Raji (cell line): ENCODE data around the gene ITCH.

Experiments used
- POLR2A ChIP-seq: IDR thresholded peaks from 2 replicates; pipeline ENCODE4 v1.6.1; 2011; ENCODE audit warnings: low read depth, low read length, control low read depth; ENCODE audit not compliant: insufficient read depth

The ITCH gene

DNA sequence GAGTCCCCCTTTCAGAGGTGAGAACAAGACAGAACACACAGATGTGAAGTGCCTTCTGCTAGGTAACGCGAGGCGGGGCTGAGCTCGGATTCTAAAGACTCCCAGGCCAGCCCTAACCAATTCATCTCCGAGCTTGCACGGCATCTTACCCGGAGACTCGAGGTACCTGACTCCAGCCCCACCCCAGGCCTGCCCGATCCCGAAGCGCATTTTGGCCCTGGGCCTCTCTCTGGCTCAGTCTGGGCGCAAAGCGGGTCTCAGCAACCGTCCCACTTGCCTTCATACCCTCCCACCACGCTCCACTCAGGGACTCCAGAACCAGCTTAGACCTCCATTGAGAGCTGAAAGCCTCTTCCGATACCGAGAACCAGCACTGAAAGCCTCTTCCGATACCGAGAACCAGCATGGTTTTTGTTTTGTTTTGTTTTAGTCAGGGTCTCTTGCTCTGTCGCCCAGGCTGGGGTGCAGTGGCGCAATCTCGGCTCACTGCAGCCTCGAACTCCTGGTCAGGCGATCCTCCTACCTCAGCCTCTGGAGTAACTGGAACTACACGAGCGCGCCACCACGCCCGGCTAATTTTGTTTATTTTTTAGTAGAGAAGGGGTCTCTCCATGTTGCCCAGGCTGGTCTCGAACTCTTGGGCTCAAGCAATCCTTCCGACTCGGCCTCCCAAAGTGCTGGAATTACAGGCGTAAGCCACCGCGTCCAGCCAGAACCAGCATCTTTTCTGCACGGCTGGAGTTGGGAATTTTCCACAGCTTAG lies 152.6 kb downstream of the ITCH start:
- peak; percentile 42; the same call in 1 of the 2 replicates for TF ChIP-seq POLR2A

DNA sequence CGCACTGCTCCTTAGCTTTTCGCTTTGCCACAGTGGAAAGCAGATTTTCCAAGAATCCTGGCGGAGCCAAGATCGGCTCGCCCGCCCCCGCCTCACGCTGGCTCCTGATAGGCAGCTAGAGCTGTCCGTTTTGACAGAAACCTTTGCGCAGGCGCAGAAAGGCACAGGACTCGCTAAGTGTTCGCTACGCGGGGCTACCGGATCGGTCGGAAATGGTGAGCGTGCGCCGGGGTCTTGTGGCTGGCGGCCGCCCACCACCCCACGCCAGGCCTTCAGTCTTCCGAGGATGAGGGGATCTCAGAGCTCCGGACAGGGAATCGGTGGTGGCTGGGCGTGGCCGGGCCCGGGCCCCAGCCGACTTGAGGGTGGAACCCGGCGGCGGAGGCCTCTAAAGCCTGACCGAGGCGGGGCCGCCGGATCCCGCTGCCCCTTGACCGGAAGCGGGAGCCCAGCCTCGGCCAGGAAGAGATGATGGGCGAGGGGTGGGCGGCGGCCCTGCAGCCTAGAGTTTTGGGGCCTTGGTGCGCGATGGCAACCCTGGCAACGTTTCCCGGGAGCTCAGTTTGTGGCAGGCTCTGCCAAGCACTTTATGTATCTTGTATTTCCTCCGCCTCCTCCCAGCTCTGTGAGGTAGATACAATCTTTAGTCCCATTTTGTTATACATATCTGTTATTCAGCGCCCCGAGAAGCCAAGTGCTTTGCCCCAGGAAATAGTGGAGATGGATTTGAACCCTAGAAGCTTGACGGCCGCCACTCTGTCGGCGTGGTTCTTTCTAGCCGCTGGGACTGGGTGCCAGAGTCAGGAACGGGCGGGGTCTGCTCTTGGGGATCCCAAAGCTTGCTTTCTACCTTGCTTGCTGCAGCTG lies 153.4 kb downstream of the ITCH start, which contains the start of gene DYNLRB1:
Gene DYNLRB1 (plus strand): TSS at position 176 of the 867 bp plus-strand sequence. CDS start 37 bp downstream, at position 213.
- TF ChIP-seq POLR2A: peak; percentile 83

DNA sequence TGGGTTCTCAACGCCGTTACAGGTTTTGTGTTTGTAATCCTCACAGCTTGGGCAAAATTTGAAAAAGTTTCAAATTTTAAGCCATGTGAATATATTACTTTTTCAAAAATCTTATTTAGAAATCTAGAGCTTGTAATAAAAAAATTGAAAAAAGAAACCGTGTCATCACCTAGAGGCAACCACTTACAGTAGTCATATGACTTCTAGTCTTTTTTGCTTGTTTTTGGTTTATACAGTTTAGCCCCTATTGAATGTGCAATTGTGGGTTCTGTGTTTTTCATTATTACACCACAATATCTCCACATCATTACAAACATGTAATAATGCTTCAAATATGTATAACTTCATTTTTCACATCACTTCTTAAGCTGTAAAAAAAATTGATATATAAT lies 154.0 kb downstream of the ITCH start:
- TF ChIP-seq POLR2A: no peak

DNA sequence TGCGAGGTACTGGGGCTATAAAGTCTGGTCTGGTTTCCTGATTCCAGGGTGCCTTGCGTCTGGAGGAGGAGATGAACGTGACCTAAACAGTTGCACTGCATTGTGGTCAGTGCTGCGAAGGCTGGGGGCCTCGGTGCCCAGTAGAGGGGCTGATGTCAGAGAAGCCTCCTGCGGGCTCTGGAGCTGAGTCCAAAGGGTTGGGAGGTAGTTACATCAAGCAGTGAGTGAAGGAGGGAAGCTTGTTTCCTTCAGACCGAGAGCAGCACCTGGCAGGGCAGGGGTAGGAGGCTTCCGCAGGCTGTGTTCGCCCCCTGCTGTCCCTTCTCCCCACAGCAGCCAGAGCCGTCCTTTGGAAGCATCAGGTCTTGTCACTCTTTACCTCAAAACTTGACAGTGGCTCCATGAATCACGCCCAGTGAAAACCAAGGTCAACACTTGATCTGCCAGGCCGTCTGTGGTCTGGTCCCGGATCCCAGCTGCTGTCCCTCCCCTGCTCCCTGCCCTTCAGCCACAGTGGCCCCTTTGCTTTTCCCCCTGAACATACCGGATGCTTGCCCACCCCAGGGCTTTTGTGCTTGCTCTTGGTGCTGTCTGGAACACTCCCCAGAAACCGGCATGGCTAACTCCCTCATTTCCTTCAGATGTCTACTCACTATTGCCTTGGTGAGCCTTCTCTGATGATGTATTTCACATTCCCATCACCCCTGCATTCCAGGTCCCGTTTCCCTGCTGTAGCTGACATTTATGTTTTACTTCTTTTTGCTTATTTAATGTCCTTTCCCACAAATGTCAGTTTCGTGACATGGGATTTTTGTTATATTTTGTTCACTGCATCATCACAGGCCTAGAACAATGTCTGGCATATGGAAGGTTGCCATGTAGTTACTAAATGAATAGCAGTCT lies 160.1 kb downstream of the ITCH start:
- no peak for TF ChIP-seq POLR2A

DNA sequence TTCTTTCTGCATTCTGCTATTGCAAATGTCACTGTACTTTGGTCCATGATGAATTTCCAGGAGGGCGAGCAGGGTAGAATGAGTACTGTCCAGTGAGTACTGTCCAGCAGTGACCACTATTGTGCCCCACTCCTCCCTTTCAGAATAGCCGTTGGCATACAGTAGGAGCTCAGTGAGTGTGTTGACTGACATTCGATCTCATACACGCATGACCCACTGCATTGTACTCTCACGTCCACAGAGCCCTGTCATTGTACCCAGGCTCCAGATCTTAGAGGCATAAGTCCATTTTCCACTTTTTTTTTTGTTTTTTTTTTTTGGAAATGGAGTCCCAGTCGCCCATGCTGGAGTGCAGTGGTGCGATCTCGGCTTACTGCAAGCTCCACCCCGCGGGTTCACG lies 161.4 kb downstream of the ITCH start:
- TF ChIP-seq POLR2A: no peak

DNA sequence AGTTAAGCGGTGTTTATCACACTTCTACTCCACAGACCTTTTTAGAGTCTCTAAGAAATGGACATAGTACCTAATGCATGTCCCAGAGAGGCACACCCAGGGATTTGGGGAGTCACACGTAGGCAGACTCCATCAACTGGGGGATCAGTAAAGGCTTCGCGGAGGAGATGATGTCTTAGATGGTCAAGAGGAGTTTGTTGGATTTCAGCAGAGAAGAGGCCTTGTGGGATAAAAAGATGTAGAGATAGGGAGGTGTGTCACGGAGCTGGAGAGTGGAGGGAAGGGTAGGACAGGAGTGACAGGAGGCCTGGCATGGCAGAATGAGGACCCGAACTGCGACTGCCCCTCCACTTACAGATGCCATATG lies 162.3 kb downstream of the ITCH start:
- TF ChIP-seq POLR2A: no peak

DNA sequence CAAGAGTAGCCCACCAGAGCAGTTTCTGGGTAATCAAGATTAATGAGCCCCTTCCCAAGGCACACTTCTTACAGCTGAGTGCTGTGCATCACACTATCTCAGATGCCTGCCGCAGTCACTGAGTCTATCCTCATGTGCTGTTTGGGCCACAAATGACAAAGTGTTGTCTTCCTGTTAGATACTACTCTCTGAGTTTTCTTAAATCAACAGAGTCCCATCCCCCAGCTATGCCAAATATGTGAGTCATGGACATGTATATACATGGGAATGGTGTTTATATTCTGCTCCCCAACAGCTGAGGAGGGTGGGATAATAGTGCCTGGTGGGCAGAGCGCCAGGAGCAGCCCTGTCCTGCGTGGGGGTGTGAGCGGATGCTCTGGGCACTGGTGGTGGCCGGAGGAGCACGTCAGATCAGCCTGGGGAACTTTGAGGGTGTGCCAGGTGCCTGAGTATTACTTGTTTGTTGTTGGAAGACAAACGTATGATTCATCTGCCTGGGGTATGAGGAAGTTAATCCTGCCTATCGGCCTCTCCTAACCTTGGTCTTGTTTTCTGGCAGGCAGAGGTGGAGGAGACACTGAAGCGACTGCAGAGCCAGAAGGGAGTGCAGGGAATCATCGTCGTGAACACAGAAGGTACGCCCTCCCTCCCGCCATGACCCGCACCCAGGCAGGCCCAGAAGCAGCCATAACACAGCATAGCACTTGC lies 162.8 kb downstream of the ITCH start:
- TF ChIP-seq POLR2A: no peak

DNA sequence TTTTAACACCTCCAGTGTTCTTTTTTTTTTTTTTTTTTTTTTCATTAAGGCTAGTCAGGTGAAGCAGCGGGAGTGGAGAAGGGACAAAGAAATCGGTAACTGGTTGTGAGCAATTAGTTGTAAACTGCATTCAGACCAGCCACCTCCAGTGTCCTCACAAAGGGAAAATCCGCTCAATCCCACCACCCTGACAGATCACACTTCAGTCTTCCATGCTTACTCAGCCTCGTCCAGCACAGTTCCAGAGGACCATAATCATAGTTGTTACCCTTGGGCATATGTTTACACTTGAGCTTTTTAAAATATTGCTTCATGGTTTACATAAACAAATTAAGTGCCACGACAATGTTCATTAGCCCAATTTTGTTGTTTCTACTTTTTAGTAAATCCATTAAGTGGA lies 163.4 kb downstream of the ITCH start:
- TF ChIP-seq POLR2A: no peak

DNA sequence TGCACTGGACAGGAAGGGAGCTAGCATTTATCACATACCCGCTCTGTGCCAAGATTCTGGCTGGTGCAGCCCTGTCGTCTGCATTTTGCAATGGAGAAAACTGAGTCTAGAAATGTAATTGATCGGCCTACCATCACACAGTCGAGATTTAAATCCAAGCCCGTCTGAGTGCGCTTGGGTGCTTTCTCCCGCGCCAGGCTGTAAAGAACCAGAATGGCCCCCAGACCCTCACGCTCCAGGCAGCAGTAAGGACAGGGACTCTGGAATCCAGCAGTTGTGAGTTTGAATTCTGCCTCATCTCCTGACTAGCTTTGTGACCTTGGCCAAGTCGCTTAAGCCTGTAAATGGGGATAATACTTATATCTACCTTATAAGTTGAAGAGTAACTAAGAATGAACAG lies 163.9 kb downstream of the ITCH start:
- no peak for TF ChIP-seq POLR2A

DNA sequence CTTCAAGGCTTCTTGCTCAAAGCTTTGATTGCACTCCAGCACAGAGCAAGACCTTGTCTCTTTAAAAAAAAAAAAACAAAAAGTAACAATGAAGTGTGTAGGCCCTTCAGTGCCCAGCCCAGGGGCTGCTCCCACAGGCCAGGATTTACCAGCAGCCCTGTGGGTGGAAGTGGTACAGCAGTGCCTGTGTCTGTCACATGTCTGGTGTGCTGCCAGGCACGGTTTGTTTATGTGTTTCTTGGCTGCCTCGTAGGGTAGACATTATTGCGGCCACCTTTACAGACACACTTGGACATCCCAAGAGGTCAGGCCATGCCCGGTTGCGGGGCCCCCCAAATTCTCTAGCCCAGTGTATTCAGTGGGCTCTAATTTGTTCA lies 165.8 kb downstream of the ITCH start:
- no peak for TF ChIP-seq POLR2A

DNA sequence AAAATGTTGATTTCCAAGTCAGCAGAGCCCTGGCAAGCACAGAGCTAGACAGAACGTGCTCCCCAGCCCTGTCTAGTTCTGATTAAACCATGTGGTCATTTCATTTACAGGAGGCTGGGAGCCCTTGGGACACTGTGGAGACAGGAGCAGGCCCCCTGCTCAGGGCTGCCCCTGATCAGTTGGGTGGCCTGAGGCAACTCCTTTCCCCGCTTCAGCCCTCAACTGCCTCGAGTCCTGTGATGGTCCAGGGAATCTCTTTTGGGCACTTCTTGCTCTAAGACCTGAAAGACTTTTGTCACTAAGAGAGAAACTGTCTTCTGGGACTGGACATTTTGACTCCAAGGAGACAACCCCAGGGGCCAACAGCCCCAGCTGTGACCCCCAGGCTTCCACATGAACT lies 166.7 kb downstream of the ITCH start:
- TF ChIP-seq POLR2A: no peak

DNA sequence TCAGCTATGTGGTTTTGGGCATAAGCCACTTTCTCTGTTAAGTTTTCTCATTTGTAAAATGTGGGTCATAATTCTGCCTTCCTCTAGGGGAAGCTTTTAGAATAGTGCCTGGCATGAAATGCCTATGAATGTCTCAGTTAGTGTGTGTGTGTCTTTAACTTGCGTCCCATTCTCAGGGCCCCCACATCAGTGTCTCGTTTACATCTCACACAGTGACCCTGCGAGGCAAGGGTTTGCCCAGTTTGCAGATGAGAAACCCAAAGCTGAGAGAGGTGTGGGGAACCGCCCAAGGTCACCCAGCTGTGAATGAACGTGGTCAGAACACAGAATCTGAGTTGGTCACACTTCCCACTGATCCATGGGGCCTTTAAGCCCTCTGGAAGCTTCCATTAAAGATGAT lies 167.3 kb downstream of the ITCH start:
- no peak for TF ChIP-seq POLR2A

DNA sequence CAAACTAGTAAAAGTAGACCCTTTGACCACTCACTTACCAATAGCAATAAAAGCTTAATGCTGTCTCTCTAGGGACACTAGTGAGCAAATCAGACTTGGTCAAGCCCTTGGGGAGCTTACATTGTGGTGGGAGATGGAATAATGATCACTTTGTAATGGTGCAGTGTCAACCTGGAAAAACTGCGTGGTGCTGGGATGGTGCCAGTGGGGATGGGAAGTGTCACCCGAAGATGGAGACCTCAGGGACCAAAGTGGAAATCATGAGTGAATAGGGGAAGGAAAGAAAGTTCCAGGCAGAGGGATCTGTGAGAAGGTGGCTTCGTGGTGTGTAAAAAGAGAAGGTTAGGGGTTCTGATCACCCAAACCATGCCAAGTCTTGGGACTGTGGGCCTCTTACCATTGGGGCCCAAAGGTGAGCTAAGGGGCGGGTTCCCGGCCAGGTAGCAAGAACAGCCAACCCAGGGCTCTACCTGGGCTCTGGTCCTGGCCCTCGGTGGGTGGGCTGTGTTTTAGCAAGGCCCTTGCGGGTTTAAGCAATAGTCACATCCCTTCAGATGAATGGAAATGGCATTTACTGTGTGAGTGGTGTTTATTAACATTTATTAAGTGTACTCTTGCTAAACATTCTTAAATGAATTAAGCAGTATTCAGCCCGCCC lies 168.7 kb downstream of the ITCH start:
- TF ChIP-seq POLR2A: no peak

DNA sequence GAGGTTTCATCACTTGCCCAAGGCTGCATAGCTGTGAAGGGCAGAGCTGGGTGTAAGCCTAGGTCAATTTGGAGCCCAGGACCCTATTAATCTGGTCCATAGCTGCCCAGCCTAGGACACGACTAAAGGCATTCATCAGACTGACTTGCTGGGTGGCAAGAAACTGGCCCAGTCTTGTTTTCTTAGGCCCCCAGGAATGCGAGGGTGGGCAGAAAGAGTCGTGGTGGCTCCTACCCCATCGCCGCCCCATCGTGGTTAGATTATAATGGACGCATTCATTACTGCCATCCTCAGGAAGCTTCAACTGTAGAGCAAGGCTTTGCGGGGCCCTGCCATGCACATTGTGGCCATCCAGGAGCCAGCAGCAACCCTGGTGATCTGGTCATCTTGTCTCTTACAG lies 169.2 kb downstream of the ITCH start:
- TF ChIP-seq POLR2A: no peak

DNA sequence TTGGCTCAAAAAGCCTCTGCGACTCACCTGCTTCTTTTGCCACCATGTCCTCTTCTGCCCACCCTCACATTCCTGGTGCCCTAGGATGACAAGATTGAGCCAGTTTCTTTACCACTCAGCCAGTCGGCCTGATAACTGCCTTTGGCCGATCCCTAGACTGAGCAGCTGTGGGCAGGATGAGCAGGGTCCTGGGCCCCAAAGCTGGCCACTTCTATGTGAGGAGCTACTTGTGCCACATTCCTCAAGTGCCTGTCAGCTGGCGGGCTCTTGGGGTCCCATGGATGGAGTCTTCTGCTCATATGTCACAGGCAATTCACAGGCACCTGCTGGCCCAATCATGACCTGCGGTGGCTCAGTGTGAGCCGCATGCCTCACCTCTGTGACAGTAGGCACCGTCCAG lies 169.7 kb downstream of the ITCH start:
- TF ChIP-seq POLR2A: no peak
